K562 (cell line): Measurements from ENCODE around the gene RAVER2. TPM values are rescaled to one million over a fixed set of nuclear protein-coding genes. Genes with fewer than 3 reads are reported as not detected.

Source experiments
- CBFA2T2 ChIP-seq: fragments of 450-650 bp; conservative IDR thresholded peaks from 2 replicates; pipeline ENCODE4 v1.6.1; 2017; ENCODE audit warnings: mild to moderate bottlenecking
- CREB1 ChIP-seq, 2 experiments: sonication (generic) in 1 of 2; formaldehyde crosslinking in 1 of 2; IDR thresholded peaks; 2 replicates each; pipeline versions ENCODE4 v1.6.1 to v1.8.0; 2012 to 2022; ENCODE audit warnings: inconsistent platforms in 1 of 2, mild to moderate bottlenecking in 1 of 2, missing genetic modification reagents in 1 of 2, moderate library complexity in 1 of 2
- FOSL1 ChIP-seq: fragments of 200-800 bp; sonication (Bioruptor generic); conservative IDR thresholded peaks from 2 replicates; pipeline ENCODE4 v1.6.1; 2016; ENCODE audit warnings: missing genetic modification characterization, missing compliant biosample characterization
- FOXK1 ChIP-seq: sonication (generic); formaldehyde crosslinking; IDR thresholded peaks from 2 replicates; pipeline ENCODE4 v1.8.0; 2022; ENCODE audit warnings: missing genetic modification reagents, mild to moderate bottlenecking, borderline replicate concordance
- FOXP1 ChIP-seq: sonication (generic); formaldehyde crosslinking; IDR thresholded peaks from 2 replicates; pipeline ENCODE4 v1.8.0; 2022; ENCODE audit warnings: mild to moderate bottlenecking, missing genetic modification reagents
- KHSRP ChIP-seq: fragments of 450-650 bp; IDR thresholded peaks from 2 replicates; pipeline ENCODE4 v1.6.1; 2017
- MED1 ChIP-seq: sonication (generic); formaldehyde crosslinking; IDR thresholded peaks from 2 replicates; pipeline ENCODE4 v1.8.1; 2023; ENCODE audit warnings: missing genetic modification reagents, borderline replicate concordance
- MTF1 ChIP-seq: fragments of 250-450 bp; sonication (Bioruptor Pico); IDR thresholded peaks from 2 replicates; pipeline ENCODE4 v1.9.0; 2021; ENCODE audit warnings: moderate library complexity, mild to moderate bottlenecking, inconsistent platforms, borderline replicate concordance
- NFIX ChIP-seq: fragments of 250-450 bp; sonication (Bioruptor Pico); IDR thresholded peaks from 2 replicates; pipeline ENCODE4 v1.4.0; 2020; ENCODE audit warnings: low read depth, mild to moderate bottlenecking, moderate library complexity
- NUFIP1 ChIP-seq: fragments of 450-650 bp; IDR thresholded peaks from 2 replicates; pipeline ENCODE4 v1.6.1; 2018; ENCODE audit not compliant: partially characterized antibody
- TAL1 ChIP-seq: fragments of 450-650 bp; IDR thresholded peaks from 2 replicates; pipeline ENCODE4 v1.6.1; 2016; ENCODE audit warnings: mild to moderate bottlenecking
- TCF7L2 ChIP-seq: fragments of 150-350 bp; IDR thresholded peaks from 2 replicates; pipeline ENCODE4 v1.6.1; 2016; ENCODE audit warnings: low read depth, mild to moderate bottlenecking, low read length, moderate library complexity
- ZNF507 ChIP-seq: conservative IDR thresholded peaks from 2 replicates; pipeline ENCODE4 v1.6.1; 2017; ENCODE audit warnings: missing genetic modification characterization, missing compliant biosample characterization
- ZNF830 ChIP-seq: fragments of 250-450 bp; sonication (Bioruptor Pico); IDR thresholded peaks from 2 replicates; pipeline ENCODE4 v1.5.0; 2021; ENCODE audit warnings: mild to moderate bottlenecking
- polyA plus RNA-seq, 8 experiments: library from polyadenylated mRNA; depleted of rRNA in 4 of 8; stranded (reverse) in 5 of 8; unstranded in 3 of 8; fragments of >200 nt; fragmentation: Nextera tagmentation in 2 of 8; fragmentation: Illumina TruSeq in 1 of 8; extraction: Ambion mirVana in 2 of 8; extraction: Trizol in 1 of 8; gene quantifications; 2 replicates each; pipeline versions ENCODE4 v1.2.1 to v1.2.3, GENCODE V29; 2011 to 2014; ENCODE audit warnings: inconsistent platforms in 1 of 8, missing spikeins in 1 of 8
- total RNA-seq, 7 experiments: library from RNA; depleted of rRNA in 6 of 7; stranded (reverse); fragments of >200 nt in 6 of 7; fragmentation: Illumina TruSeq in 2 of 7; extraction: Trizol in 2 of 7; gene quantifications; 2 replicates each; pipeline versions ENCODE4 v1.2.1 to v1.2.3, GENCODE V29; 2011 to 2021; ENCODE audit warnings: low replicate concordance in 1 of 7
- TF ChIP-seq, protein P1 (sequence below), 2 experiments: fragments of 450-650 bp; conservative IDR thresholded peaks; 2 replicates each; pipeline ENCODE4 v1.6.1; 2017; ENCODE audit warnings: mild to moderate bottlenecking in 2 of 2, moderate library complexity in 2 of 2
- TF ChIP-seq, protein P2 (sequence below): sonication (generic); formaldehyde crosslinking; IDR thresholded peaks from 2 replicates; pipeline ENCODE4 v1.8.1; 2023; ENCODE audit warnings: mild to moderate bottlenecking, missing genetic modification reagents
- TF ChIP-seq, protein P3 (sequence below): fragments of 450-650 bp; IDR thresholded peaks from 2 replicates; pipeline ENCODE4 v1.6.1; 2016; ENCODE audit warnings: mild to moderate bottlenecking
- TF ChIP-seq, protein P4 (sequence below): fragments of 250-450 bp; sonication (Bioruptor Pico); IDR thresholded peaks from 2 replicates; pipeline ENCODE4 v1.5.0; 2021
- TF ChIP-seq, protein P5 (sequence below): fragments of 450-650 bp; formaldehyde crosslinking; IDR thresholded peaks from 2 replicates; pipeline ENCODE4 v1.4.0; 2020; ENCODE audit warnings: mild to moderate bottlenecking, moderate library complexity

Gene RAVER2
- total and polyA plus RNA-seq, 9 of the 15 experiments (the other 6 are each of a cell fraction or from before 2014, with no cell fraction given), result 1.8 to 6.1 (median 4.4) TPM

DNA sequence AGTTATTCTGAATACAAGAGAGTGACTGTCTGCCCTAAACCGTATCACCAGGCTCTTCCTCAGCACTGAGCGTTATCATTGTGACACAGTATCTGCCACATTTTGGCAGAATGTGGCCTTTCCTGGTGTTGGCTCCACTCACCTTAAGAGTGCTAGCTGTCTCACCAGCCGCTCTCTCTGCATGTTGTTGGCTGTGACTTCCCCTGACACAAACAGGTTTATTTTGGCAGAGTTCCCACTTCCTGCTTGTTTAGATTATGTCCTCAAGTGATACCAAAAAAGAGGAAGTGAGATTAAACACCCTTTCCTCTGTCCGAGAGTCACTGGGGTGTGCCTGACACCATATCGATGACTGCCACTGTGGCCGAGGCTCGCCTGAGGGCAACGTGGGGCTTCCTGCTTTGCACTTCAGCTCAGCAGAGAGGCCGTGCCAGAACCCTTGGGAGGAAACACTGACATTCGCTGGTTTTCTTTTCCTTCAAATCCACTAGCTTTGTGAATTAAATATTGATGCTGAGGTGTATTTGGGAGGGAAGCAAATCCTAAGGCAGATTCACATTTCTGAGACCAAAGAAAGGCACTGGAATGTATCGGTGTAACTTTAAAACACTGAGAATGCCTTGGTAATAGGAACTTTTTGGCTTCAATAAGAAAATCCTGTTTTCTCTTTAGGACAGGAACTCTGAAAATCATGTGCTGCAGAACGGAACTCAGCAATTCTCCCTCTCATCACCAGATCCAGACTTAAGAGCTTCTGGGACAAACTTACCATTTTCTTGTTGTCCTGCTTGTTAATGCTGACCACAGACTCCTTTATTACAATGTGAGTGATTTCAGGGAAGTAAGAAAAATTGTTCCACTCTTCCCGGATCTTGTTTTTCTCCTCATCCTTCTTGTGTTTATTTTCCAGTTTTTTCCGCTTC is 119.4 kb downstream of the RAVER2 start (continued):
- TF ChIP-seq ZNF507 (tag) (no peak), FOSL1 (tag) (peak; percentile 77), MED1 (CRISPR knock-in tag) (no peak), CREB1 (IDR thresholded peaks at IDR 0.05) (peak; percentile 72; the same call in 1 of the 2 replicates), CREB1 (CRISPR knock-in tag; IDR thresholded peaks at IDR 0.05) (peak; percentile 67; the same call in 1 of the 2 replicates), TAL1 (peak; percentile 90), FOXK1 (CRISPR knock-in tag) (peak; percentile 94), ZNF830 (0 out of 2 replicates have a peak, but pooled peaks have one; percentile 22), MTF1 (CRISPR knock-in tag) (no peak), FOXP1 (peak; percentile 38; the same call in 1 of the 2 replicates), KHSRP (peak; percentile 62), NFIX (peak; percentile 46), CBFA2T2 (peak; percentile 95), TCF7L2 (no peak), NUFIP1 (no peak)
- TF ChIP-seq, protein P1, sequence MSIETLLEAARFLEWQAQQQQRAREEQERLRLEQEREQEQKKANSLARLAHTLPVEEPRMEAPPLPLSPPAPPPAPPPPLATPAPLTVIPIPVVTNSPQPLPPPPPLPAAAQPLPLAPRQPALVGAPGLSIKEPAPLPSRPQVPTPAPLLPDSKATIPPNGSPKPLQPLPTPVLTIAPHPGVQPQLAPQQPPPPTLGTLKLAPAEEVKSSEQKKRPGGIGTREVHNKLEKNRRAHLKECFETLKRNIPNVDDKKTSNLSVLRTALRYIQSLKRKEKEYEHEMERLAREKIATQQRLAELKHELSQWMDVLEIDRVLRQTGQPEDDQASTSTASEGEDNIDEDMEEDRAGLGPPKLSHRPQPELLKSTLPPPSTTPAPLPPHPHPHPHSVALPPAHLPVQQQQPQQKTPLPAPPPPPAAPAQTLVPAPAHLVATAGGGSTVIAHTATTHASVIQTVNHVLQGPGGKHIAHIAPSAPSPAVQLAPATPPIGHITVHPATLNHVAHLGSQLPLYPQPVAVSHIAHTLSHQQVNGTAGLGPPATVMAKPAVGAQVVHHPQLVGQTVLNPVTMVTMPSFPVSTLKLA (conservative IDR thresholded peaks at IDR 0.05), result peak; percentile 68 to 85
- TF ChIP-seq, protein P2, sequence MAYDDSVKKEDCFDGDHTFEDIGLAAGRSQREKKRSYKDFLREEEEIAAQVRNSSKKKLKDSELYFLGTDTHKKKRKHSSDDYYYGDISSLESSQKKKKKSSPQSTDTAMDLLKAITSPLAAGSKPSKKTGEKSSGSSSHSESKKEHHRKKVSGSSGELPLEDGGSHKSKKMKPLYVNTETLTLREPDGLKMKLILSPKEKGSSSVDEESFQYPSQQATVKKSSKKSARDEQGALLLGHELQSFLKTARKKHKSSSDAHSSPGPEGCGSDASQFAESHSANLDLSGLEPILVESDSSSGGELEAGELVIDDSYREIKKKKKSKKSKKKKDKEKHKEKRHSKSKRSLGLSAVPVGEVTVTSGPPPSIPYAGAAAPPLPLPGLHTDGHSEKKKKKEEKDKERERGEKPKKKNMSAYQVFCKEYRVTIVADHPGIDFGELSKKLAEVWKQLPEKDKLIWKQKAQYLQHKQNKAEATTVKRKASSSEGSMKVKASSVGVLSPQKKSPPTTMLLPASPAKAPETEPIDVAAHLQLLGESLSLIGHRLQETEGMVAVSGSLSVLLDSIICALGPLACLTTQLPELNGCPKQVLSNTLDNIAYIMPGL (CRISPR knock-in tag), result 0 out of 2 replicates have a peak, but pooled peaks have one; percentile 43
- TF ChIP-seq, protein P3, sequence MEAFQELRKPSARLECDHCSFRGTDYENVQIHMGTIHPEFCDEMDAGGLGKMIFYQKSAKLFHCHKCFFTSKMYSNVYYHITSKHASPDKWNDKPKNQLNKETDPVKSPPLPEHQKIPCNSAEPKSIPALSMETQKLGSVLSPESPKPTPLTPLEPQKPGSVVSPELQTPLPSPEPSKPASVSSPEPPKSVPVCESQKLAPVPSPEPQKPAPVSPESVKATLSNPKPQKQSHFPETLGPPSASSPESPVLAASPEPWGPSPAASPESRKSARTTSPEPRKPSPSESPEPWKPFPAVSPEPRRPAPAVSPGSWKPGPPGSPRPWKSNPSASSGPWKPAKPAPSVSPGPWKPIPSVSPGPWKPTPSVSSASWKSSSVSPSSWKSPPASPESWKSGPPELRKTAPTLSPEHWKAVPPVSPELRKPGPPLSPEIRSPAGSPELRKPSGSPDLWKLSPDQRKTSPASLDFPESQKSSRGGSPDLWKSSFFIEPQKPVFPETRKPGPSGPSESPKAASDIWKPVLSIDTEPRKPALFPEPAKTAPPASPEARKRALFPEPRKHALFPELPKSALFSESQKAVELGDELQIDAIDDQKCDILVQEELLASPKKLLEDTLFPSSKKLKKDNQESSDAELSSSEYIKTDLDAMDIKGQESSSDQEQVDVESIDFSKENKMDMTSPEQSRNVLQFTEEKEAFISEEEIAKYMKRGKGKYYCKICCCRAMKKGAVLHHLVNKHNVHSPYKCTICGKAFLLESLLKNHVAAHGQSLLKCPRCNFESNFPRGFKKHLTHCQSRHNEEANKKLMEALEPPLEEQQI, result peak; percentile 80; the same call in 1 of the 2 replicates
- TF ChIP-seq, protein P4, sequence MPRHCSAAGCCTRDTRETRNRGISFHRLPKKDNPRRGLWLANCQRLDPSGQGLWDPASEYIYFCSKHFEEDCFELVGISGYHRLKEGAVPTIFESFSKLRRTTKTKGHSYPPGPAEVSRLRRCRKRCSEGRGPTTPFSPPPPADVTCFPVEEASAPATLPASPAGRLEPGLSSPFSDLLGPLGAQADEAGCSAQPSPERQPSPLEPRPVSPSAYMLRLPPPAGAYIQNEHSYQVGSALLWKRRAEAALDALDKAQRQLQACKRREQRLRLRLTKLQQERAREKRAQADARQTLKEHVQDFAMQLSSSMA (CRISPR knock-in tag), result no peak
- TF ChIP-seq, protein P5, sequence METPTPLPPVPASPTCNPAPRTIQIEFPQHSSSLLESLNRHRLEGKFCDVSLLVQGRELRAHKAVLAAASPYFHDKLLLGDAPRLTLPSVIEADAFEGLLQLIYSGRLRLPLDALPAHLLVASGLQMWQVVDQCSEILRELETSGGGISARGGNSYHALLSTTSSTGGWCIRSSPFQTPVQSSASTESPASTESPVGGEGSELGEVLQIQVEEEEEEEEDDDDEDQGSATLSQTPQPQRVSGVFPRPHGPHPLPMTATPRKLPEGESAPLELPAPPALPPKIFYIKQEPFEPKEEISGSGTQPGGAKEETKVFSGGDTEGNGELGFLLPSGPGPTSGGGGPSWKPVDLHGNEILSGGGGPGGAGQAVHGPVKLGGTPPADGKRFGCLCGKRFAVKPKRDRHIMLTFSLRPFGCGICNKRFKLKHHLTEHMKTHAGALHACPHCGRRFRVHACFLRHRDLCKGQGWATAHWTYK (CRISPR knock-in tag), result peak; percentile 85; the same call in 1 of the 2 replicates
